ENCODE results near the gene CDSN. TPM values are rescaled to one million over a fixed set of nuclear protein-coding genes. Genes with fewer than 3 reads are reported as not detected.
"Not testable (repeated sequence)": the region's sequence is repeated elsewhere in the genome, so short reads cannot be mapped to it uniquely, and the experiment has no call there.

The CDSN gene
- total and polyA plus RNA-seq, 2 donors (not counting 1 experiment from before 2014, with no cell fraction given), result not detected

DNA sequence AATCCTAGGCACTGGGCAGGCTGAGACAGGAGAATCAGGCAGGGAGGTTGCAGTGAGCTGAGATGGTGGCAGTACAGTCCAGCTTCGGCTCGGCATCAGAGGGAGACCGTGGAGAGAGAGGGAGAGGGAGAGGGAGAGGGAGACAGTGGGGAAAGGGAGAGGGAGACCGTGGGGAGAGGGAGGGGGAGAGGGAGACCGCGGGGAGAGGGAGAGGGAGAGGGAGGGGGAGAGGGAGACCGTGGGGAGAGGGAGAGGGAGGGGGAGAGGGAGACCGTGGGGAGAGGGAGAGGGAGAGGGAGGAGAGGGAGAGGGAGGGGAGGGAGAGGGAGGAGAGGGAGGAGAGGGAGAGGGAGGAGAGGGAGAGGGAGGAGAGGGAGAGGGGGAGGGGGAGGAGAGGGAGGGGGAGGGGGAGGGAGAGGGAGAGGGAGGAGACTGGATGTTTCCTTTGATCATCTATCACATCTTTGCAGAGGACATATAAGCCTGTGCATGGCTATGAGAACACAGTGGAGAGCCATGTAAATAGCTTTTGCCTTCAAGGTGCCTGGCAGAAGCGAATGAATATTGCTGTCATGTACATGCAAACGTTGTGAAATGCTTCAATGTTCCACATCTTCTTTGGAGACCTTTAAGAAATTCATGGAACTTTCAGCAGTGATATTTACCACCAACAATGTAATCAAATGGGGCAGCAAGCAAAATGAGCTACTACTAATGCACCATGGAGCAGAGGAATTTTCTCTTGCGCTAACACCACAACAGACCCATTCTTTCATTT, 52.2 kb downstream of the CDSN start:
- not testable (repeated sequence) for H3K27ac Mint-ChIP-seq

DNA sequence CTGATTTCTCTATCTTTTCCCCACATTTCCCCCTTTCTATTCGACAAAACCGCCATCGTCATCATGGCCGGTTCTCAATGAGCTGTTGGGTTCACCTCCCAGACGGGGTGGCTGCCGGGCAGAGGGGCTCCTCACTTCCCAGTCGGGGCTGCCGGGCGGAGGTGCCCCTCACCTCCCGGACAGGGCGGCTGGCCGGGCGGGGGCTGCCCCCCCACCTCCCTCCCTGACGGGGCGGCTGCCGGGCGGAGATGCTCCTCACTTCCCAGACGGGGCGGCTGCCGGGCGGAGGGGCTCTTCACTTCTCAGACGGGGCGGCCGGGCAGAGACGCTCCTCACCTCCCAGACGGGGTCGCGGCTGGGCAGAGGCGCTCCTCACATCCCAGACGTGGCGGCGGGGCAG, 53.2 kb downstream of the CDSN start:
- H3K4me1 ChIP-seq (ENCODE audit: control insufficient read depth in 2 of 2, insufficient read depth in 2 of 2, low read length in 2 of 2); H3K27me3 Mint-ChIP-seq; CTCF ChIA-PET; H2AFZ ChIP-seq (ENCODE audit: insufficient read depth, low read depth, low read length, poor library complexity, severe bottlenecking); H3K27ac ChIP-seq (ENCODE audit: low read length in 2 of 2); H3K4me3 ChIP-seq (ENCODE audit: control extremely low read depth in 1 of 5, extremely low read depth in 1 of 5, insufficient read depth in 1 of 5, low read depth in 2 of 5, low read length in 4 of 5); H3K4me3 Mint-ChIP-seq; H3K9me3 Mint-ChIP-seq (ENCODE audit: insufficient read depth); POLR2A ChIA-PET; H3K36me3 ChIP-seq (replicated peaks in 1 of 2; ENCODE audit: control extremely low read depth in 1 of 2, control insufficient read depth in 1 of 2, extremely low read depth in 1 of 2, insufficient read depth in 2 of 2, low read length in 1 of 2); H3K4me2 ChIP-seq (replicated peaks; ENCODE audit: low read depth, low read length, poor library complexity, severe bottlenecking); H3K27ac Mint-ChIP-seq; H3K9me3 ChIP-seq (ENCODE audit: control extremely low read depth in 1 of 3, control insufficient read depth in 2 of 3, insufficient read depth in 1 of 3, low read length in 2 of 3); H4K20me1 ChIP-seq (ENCODE audit: control insufficient read depth, insufficient read depth, low read length, poor library complexity, severe bottlenecking); ATAC-seq (ENCODE audit: low read depth); H3K27me3 ChIP-seq (replicated peaks in 1 of 4; ENCODE audit: control extremely low read depth in 1 of 4, control insufficient read depth in 3 of 4, insufficient read depth in 4 of 4, low read length in 3 of 4); H3K79me2 ChIP-seq (ENCODE audit: control insufficient read depth, insufficient read depth, low read length); H3K4me1 Mint-ChIP-seq; DNase-seq; H3K9ac ChIP-seq (ENCODE audit: low read length); intact Hi-C loops (cut with micrococcal nuclease): not testable (repeated sequence)
- WGBS (ENCODE audit: insufficient coverage), result 93% methylated on average over 13 of the region's 32 CpGs

More for the DNA sequence above, 52.2 kb downstream of the CDSN start:
- H2AFZ ChIP-seq (ENCODE audit: insufficient read depth, low read depth, low read length, poor library complexity, severe bottlenecking); DNase-seq; POLR2A ChIA-PET; H3K27me3 ChIP-seq (replicated peaks in 1 of 4; ENCODE audit: control extremely low read depth in 1 of 4, control insufficient read depth in 3 of 4, insufficient read depth in 4 of 4, low read length in 3 of 4); H3K4me1 Mint-ChIP-seq; H3K4me1 ChIP-seq (ENCODE audit: control insufficient read depth in 2 of 2, insufficient read depth in 2 of 2, low read length in 2 of 2); H3K9ac ChIP-seq (ENCODE audit: low read length); H4K20me1 ChIP-seq (ENCODE audit: control insufficient read depth, insufficient read depth, low read length, poor library complexity, severe bottlenecking); H3K9me3 Mint-ChIP-seq (ENCODE audit: insufficient read depth); H3K27me3 Mint-ChIP-seq; H3K4me3 Mint-ChIP-seq; H3K27ac ChIP-seq (ENCODE audit: low read length in 2 of 2); H3K9me3 ChIP-seq (ENCODE audit: control extremely low read depth in 1 of 3, control insufficient read depth in 2 of 3, insufficient read depth in 1 of 3, low read length in 2 of 3); intact Hi-C loops (cut with micrococcal nuclease); H3K36me3 ChIP-seq (replicated peaks in 1 of 2; ENCODE audit: control extremely low read depth in 1 of 2, control insufficient read depth in 1 of 2, extremely low read depth in 1 of 2, insufficient read depth in 2 of 2, low read length in 1 of 2); ATAC-seq (ENCODE audit: low read depth); H3K4me3 ChIP-seq (ENCODE audit: control extremely low read depth in 1 of 5, extremely low read depth in 1 of 5, insufficient read depth in 1 of 5, low read depth in 2 of 5, low read length in 4 of 5); H3K79me2 ChIP-seq (ENCODE audit: control insufficient read depth, insufficient read depth, low read length); H3K4me2 ChIP-seq (replicated peaks; ENCODE audit: low read depth, low read length, poor library complexity, severe bottlenecking): not testable (repeated sequence)
- CTCF ChIA-PET, result interaction anchor here (0.7 to 3.7 kb wide), 11 partner anchors 7 to 352 kb away, joined by 3 to 45 read pairs (median 10); partner anchors contain the start of gene VARS2
- WGBS (ENCODE audit: insufficient coverage), result 79% methylated on average over 2 of the region's 11 CpGs
